Measurements from ENCODE around the gene BRPF3. TPM values are rescaled to one million over a fixed set of nuclear protein-coding genes. Genes with fewer than 3 reads are reported as not detected.

BRPF3 gene
- total and polyA plus RNA-seq, 2 of the 13 experiments (the other 11 are each of a cell fraction or from before 2014, with no cell fraction given) = 12.3 to 22.9 TPM

- no TSS peak for BruUV-seq (replicated peaks)
- no peak for FAIRE-seq
- H3K27me3 ChIP-seq (ENCODE audit: control insufficient read depth in 1 of 2, insufficient read depth in 2 of 2, low read length in 2 of 2) = no peaks in the 10 kb centered on the region
- WGBS (ENCODE audit: low lambda C conversion rate) = 95% methylated on average over 4 of the region's 4 CpGs
- no peak overlapping the region for H3K4me3 ChIP-seq (replicated peaks in 1 of 3; ENCODE audit: insufficient read depth in 1 of 3, low read depth in 2 of 3, low read length in 3 of 3)
- no peaks in the 10 kb centered on the region for H3K9me3 ChIP-seq (ENCODE audit: low read length)
- no peak for TF ChIP-seq ESRRA (CRISPR knock-in tag; IDR thresholded peaks at IDR 0.05; ENCODE audit: low read depth)
- no peak for TF ChIP-seq JUN (CRISPR knock-in tag; IDR thresholded peaks at IDR 0.05)
- TF ChIP-seq ZNF451 (CRISPR knock-in tag; IDR thresholded peaks at IDR 0.05) = no peak
- no peak for TF ChIP-seq TCF7L2 (IDR thresholded peaks at IDR 0.05; ENCODE audit: low read depth, low read length)
- no peak for TF ChIP-seq SRSF1 (optimal IDR thresholded peaks at IDR 0.05; ENCODE audit: low read depth, low read length)
- TF ChIP-seq ZNF589 (CRISPR knock-in tag; conservative IDR thresholded peaks at IDR 0.05) = no peak
- TF ChIP-seq DBP (CRISPR knock-in tag; IDR thresholded peaks at IDR 0.05; ENCODE audit: not compliant biosample characterization) = no peak
- TF ChIP-seq ZNF605 (CRISPR knock-in tag; IDR thresholded peaks at IDR 0.05) = no peak
- TF ChIP-seq IRX3 (CRISPR knock-in tag; IDR thresholded peaks at IDR 0.05; ENCODE audit: borderline replicate concordance, low read depth) = no peak
- TF ChIP-seq KMT2A (CRISPR knock-in tag; IDR thresholded peaks at IDR 0.05) = no peak
- no peak for TF ChIP-seq LCORL (IDR thresholded peaks at IDR 0.05)
- no peak for TF ChIP-seq LCORL (CRISPR knock-in tag; IDR thresholded peaks at IDR 0.05)
- ChIA-PET CTCF (ENCODE audit: low intra/inter-chr PET ratio, low total read pairs) (no interaction called here), POLR2A (no interaction called here)
- H3K27ac ChIP-seq (ENCODE audit: extremely low read length, insufficient read depth, low read length) = no peak overlapping the region
- intact Hi-C loops (cut with micrococcal nuclease; ENCODE audit: unreplicated experiment) = no loop called here
- no peak for ATAC-seq
- peaks cover 12% of the 10 kb centered on the region for H3K4me1 ChIP-seq (ENCODE audit: insufficient read depth, low read length)
- peaks cover 46 to 92% of the 10 kb centered on the region in 2 experiments for H3K36me3 ChIP-seq (replicated peaks in 1 of 2; ENCODE audit: control insufficient read depth in 1 of 2, insufficient read depth in 2 of 2, low read length in 2 of 2)
- no peak overlapping the region for H3K4me2 ChIP-seq (ENCODE audit: low read depth, low read length)
- no peak overlapping the region for H3K9ac ChIP-seq (ENCODE audit: insufficient read depth, low read depth, low read length)
- no peak overlapping the region for H2AFZ ChIP-seq (ENCODE audit: low read length)
- no peak for DNase-seq (ENCODE audit: low spot score)
- H4K20me1 ChIP-seq (ENCODE audit: insufficient read depth, low read length) = no peaks in the 10 kb centered on the region
- H3K79me2 ChIP-seq (ENCODE audit: insufficient read depth, low read length) = no peaks in the 10 kb centered on the region
- in situ Hi-C loops (cut with HindIII; ENCODE audit: extremely low pct_ligation_motif_present, low pct_unique_long_range_greater_than_20kb) = no loop called here
These were observed 23.7 kb downstream of the BRPF3 start for GRCh38 chr6:36220226-36220625.

All from HepG2 (cell line).